ENCODE results near the gene BORCS5. TPM values are rescaled to one million over a fixed set of nuclear protein-coding genes. Genes with fewer than 3 reads are reported as not detected.

Gene BORCS5
- total RNA-seq, 2 donors from 2014 or later = 5.6 to 18.4 TPM

GRCh38 chr12:12465522-12465921 lies 108.6 kb downstream of the BORCS5 start:
- ATAC-seq (no peak), DNase-seq (no peak)
- no peak for TF ChIP-seq POLR2A (IDR thresholded peaks at IDR 0.05)
- no peak for TF ChIP-seq CTCF (IDR thresholded peaks at IDR 0.05)
- Histone ChIP-seq H3K4me3 (no peak overlapping the region), H3K4me1 (no peaks in the 10 kb centered on the region), H3K27me3 (no peaks in the 10 kb centered on the region), H3K36me3 (replicated peaks in 1 of 2; ENCODE audit: insufficient read depth in 1 of 2, low read depth in 2 of 2) (no peaks in the 10 kb centered on the region), H3K27ac (no peak overlapping the region), H3K9me3 (no peaks in the 10 kb centered on the region)
- 87 to 97% methylated on average over 13 to 19 of the region's 20 CpGs for WGBS, 2 donors
- intact Hi-C loops (cut with DNase I) = no loop called here

GRCh38 chr12:12466157-12466556 lies 109.3 kb downstream of the BORCS5 start:
- TF ChIP-seq POLR2A (IDR thresholded peaks at IDR 0.05) (no peak), CTCF (IDR thresholded peaks at IDR 0.05) (no peak)
- no peak overlapping the region for H3K4me3 ChIP-seq
- 88 to 91% methylated on average over 7 of the region's 7 CpGs for WGBS, 2 donors
- H3K27me3 ChIP-seq = no peaks in the 10 kb centered on the region
- H3K4me1 ChIP-seq = no peaks in the 10 kb centered on the region
- no peaks in the 10 kb centered on the region for H3K9me3 ChIP-seq
- H3K36me3 ChIP-seq (replicated peaks in 1 of 2; ENCODE audit: insufficient read depth in 1 of 2, low read depth in 2 of 2) = no peaks in the 10 kb centered on the region
- ATAC-seq = no peak
- DNase-seq = no peak
- no peak overlapping the region for H3K27ac ChIP-seq
- intact Hi-C loops (cut with DNase I) = no loop called here

- no peaks in the 10 kb centered on the region for H3K4me1 ChIP-seq
- H3K27me3 ChIP-seq = no peaks in the 10 kb centered on the region
- H3K9me3 ChIP-seq = no peaks in the 10 kb centered on the region
- H3K27ac ChIP-seq = no peak overlapping the region
- 86 to 95% methylated on average over 6 of the region's 6 CpGs for WGBS, 2 donors
- no peaks in the 10 kb centered on the region for H3K36me3 ChIP-seq (replicated peaks in 1 of 2; ENCODE audit: insufficient read depth in 1 of 2, low read depth in 2 of 2)
- no peak for ATAC-seq
- intact Hi-C loops (cut with DNase I) = no loop called here
- H3K4me3 ChIP-seq = no peak overlapping the region
- no peak for TF ChIP-seq POLR2A (IDR thresholded peaks at IDR 0.05)
- TF ChIP-seq CTCF (IDR thresholded peaks at IDR 0.05) = no peak
- DNase-seq = no peak
These were observed 110.4 kb downstream of the BORCS5 start for GRCh38 chr12:12467264-12467663.

GRCh38 chr12:12467688-12468261 lies 110.9 kb downstream of the BORCS5 start:
- Histone ChIP-seq H3K36me3 (replicated peaks in 1 of 2; ENCODE audit: insufficient read depth in 1 of 2, low read depth in 2 of 2) (no peaks in the 10 kb centered on the region), H3K4me3 (no peak overlapping the region), H3K27ac (no peak overlapping the region), H3K27me3 (no peaks in the 10 kb centered on the region), H3K4me1 (no peaks in the 10 kb centered on the region), H3K9me3 (no peaks in the 10 kb centered on the region)
- DNase-seq = peak in 2 of 4 donors; percentile 21 to 34
- 87 to 89% methylated on average over 13 to 14 of the region's 14 CpGs for WGBS, 2 donors
- intact Hi-C loops (cut with DNase I) = no loop called here
- no peak for ATAC-seq
- TF ChIP-seq CTCF (IDR thresholded peaks at IDR 0.05) (no peak), POLR2A (IDR thresholded peaks at IDR 0.05) (no peak)

- Histone ChIP-seq H3K9me3 (no peaks in the 10 kb centered on the region), H3K4me3 (no peak overlapping the region), H3K27ac (no peak overlapping the region), H3K4me1 (no peaks in the 10 kb centered on the region), H3K27me3 (no peaks in the 10 kb centered on the region), H3K36me3 (replicated peaks in 1 of 2; ENCODE audit: insufficient read depth in 1 of 2, low read depth in 2 of 2) (no peaks in the 10 kb centered on the region)
- TF ChIP-seq CTCF (IDR thresholded peaks at IDR 0.05) = no peak
- TF ChIP-seq POLR2A (IDR thresholded peaks at IDR 0.05) = no peak
- no peak for DNase-seq
- ATAC-seq = no peak
- 91 to 99% methylated on average over 3 of the region's 3 CpGs for WGBS, 2 donors
- intact Hi-C loops (cut with DNase I) = no loop called here
These were observed 111.7 kb downstream of the BORCS5 start for GRCh38 chr12:12468575-12468974.

All from body of pancreas (tissue), 4 donors.